ENCODE results near the gene EDN1. TPM values are rescaled to one million over a fixed set of nuclear protein-coding genes. Genes with fewer than 3 reads are reported as not detected.

The EDN1 gene
- total and polyA plus RNA-seq, 2 of the 13 experiments (the other 11 are each of a cell fraction or from before 2014, with no cell fraction given): 0.15 to 1.2 TPM

DNA sequence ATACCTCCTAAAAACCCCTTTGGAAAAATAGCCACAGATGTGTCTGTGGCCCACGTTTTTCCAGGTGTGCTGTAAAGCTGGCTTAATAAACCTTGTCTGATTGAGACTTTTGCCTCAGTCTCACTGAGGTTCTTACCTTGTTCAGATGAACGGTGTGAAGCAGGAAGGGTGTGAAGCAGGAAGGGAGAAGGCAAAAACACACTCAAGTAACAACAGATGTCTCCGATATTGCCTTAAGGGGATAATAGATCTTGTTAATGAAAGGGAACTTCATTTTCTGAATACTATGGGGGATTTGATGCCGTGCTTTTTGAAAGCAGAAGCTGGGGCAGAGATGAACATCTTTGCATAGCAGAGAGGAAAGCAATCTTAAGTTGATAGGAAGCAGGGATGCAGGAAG is 37.8 kb downstream of the EDN1 start:
- DNase-seq (ENCODE audit: low spot score): no peak
- Histone ChIP-seq H3K9me3 (ENCODE audit: low read length) (no peaks in the 10 kb centered on the region), H3K4me2 (ENCODE audit: low read depth, low read length) (no peak overlapping the region), H4K20me1 (ENCODE audit: insufficient read depth, low read length) (no peaks in the 10 kb centered on the region), H3K36me3 (replicated peaks in 1 of 2; ENCODE audit: control insufficient read depth in 1 of 2, insufficient read depth in 2 of 2, low read length in 2 of 2) (no peaks in the 10 kb centered on the region), H3K9ac (ENCODE audit: insufficient read depth, low read depth, low read length) (no peak overlapping the region), H2AFZ (ENCODE audit: low read length) (no peak overlapping the region), H3K4me3 (replicated peaks in 1 of 3; ENCODE audit: insufficient read depth in 1 of 3, low read depth in 2 of 3, low read length in 3 of 3) (no peak overlapping the region), H3K27ac (ENCODE audit: extremely low read length, insufficient read depth, low read length) (no peak overlapping the region), H3K4me1 (ENCODE audit: insufficient read depth, low read length) (peaks cover 80% of the 10 kb centered on the region), H3K79me2 (ENCODE audit: insufficient read depth, low read length) (no peaks in the 10 kb centered on the region), H3K27me3 (ENCODE audit: control insufficient read depth in 1 of 2, insufficient read depth in 2 of 2, low read length in 2 of 2) (no peaks in the 10 kb centered on the region)
- TF ChIP-seq ZKSCAN5 (CRISPR knock-in tag; IDR thresholded peaks at IDR 0.05): no peak
- no peak for TF ChIP-seq ARID4A (CRISPR knock-in tag; IDR thresholded peaks at IDR 0.05; ENCODE audit: borderline replicate concordance)
- TF ChIP-seq ZNF143 (CRISPR knock-in tag; IDR thresholded peaks at IDR 0.05): no peak
- no peak for TF ChIP-seq LCORL (IDR thresholded peaks at IDR 0.05)
- TF ChIP-seq LCORL (CRISPR knock-in tag; IDR thresholded peaks at IDR 0.05): no peak
- TF ChIP-seq ZNF619 (CRISPR knock-in tag; IDR thresholded peaks at IDR 0.05): no peak
- in situ Hi-C loops (cut with HindIII; ENCODE audit: extremely low pct_ligation_motif_present, low pct_unique_long_range_greater_than_20kb) (no loop called here), intact Hi-C loops (cut with micrococcal nuclease; ENCODE audit: unreplicated experiment) (no loop called here)
- CTCF ChIA-PET (ENCODE audit: low intra/inter-chr PET ratio, low total read pairs): no interaction called here
- no peak for FAIRE-seq
- WGBS (ENCODE audit: low lambda C conversion rate): 46% methylated on average over 4 of the region's 4 CpGs
- POLR2A ChIA-PET: interaction anchor here (0.9 to 1.7 kb wide), 2 partner anchors 15 to 38 kb away, joined by 3 to 6 read pairs; no protein-coding TSS in a partner anchor
- no TSS peak for BruUV-seq (replicated peaks)
- ATAC-seq: no peak
